ENCODE measurements around the gene KLHDC4. TPM values are rescaled to one million over a fixed set of nuclear protein-coding genes. Genes with fewer than 3 reads are reported as not detected.

KLHDC4 gene
- total RNA-seq, 1 experiment from 2014 or later = 76.2 TPM

- Histone ChIP-seq H4K91ac (ENCODE audit: insufficient read length, low read depth, low read length) (no peak overlapping the region), H3K9ac (ENCODE audit: extremely low read depth, insufficient read length, low read length) (no peak overlapping the region), H3T11ph (ENCODE audit: low read length) (no peak overlapping the region), H3K27ac (ENCODE audit: insufficient read length, low read depth, low read length) (no peak overlapping the region), H3K4ac (ENCODE audit: low read depth, low read length) (no peak overlapping the region), H3K4me2 (ENCODE audit: insufficient read depth, insufficient read length, low read length) (no peak overlapping the region), H2BK120ac (ENCODE audit: low read depth, low read length, poor library complexity, severe bottlenecking) (no peak overlapping the region), H2BK15ac (ENCODE audit: low read depth, low read length) (no peak overlapping the region), H3K23me2 (ENCODE audit: insufficient read length, low read depth, low read length, poor library complexity, severe bottlenecking) (no peaks in the 10 kb centered on the region), H3K23ac (ENCODE audit: insufficient read length, low read depth, low read length) (no peak overlapping the region), H3K4me1 (ENCODE audit: insufficient read depth, low read length) (no peaks in the 10 kb centered on the region), H2AFZ (ENCODE audit: low read length) (no peak overlapping the region), H3K9me3 (ENCODE audit: control insufficient read depth, low read depth, low read length) (no peaks in the 10 kb centered on the region), H3K79me2 (ENCODE audit: insufficient read depth, low read length) (peaks cover 4% of the 10 kb centered on the region; the same call in 1 of the 2 replicates), H2BK20ac (ENCODE audit: low read depth, low read length, poor library complexity, severe bottlenecking) (no peak overlapping the region), H3K18ac (ENCODE audit: insufficient read length, low read depth, low read length) (no peak overlapping the region), H3K56ac (ENCODE audit: insufficient read length, low read depth, low read length) (no peak overlapping the region), H4K8ac (replicated peaks; ENCODE audit: insufficient read length, low read depth, low read length) (no peak overlapping the region), H3K14ac (ENCODE audit: insufficient read depth, low read length) (no peak overlapping the region), H4K5ac (ENCODE audit: insufficient read length, low read depth, low read length) (no peak overlapping the region), H2BK12ac (ENCODE audit: insufficient read length, low read depth, low read length) (no peak overlapping the region), H2AK5ac (ENCODE audit: insufficient read length, low read length) (no peak overlapping the region), H4K20me1 (ENCODE audit: control insufficient read depth, insufficient read depth, insufficient read length) (peaks cover 8% of the 10 kb centered on the region), H3K27me3 (ENCODE audit: insufficient read depth, low read length) (no peaks in the 10 kb centered on the region), H3K79me1 (ENCODE audit: insufficient read depth, low read depth, low read length, poor library complexity, severe bottlenecking) (peaks cover 16% of the 10 kb centered on the region), H2BK5ac (ENCODE audit: insufficient read length, low read length) (no peak overlapping the region)
- no peak overlapping the region for H3K4me3 Mint-ChIP-seq
- no CpG with 5 or more reads among the region's 8 CpGs for WGBS (ENCODE audit: extremely low coverage, insufficient read length, low lambda C conversion rate)
- no peak for DNase-seq
- peaks cover 4% of the 10 kb centered on the region in 2 experiments; a peak in 3 of 4 replicates for H3K4me1 Mint-ChIP-seq
- H3K9me3 Mint-ChIP-seq = peaks cover 5 to 9% of the 10 kb centered on the region in 2 experiments; a peak in 3 of 5 replicates
- peak overlapping the region in 1 of 3 experiments; percentile 35; a peak in 1 of 7 replicates for H3K27ac Mint-ChIP-seq
- no peaks in the 10 kb centered on the region for H3K27me3 Mint-ChIP-seq (ENCODE audit: low read depth)
- H3K36me3 Mint-ChIP-seq (ENCODE audit: insufficient read depth in 1 of 3, low read depth in 3 of 3) = peaks cover 29 to 43% (median 31%) of the 10 kb centered on the region in 3 experiments
- no peak for TF ChIP-seq CTCF (conservative IDR thresholded peaks at IDR 0.05)
Observed at GRCh38 chr16:87739801-87740200, 26.0 kb downstream of the KLHDC4 start.

All from H9 (cell line).